Right ventricle myocardium superior (tissue), 1 donor: ENCODE results near the gene CREBL2. TPM values are rescaled to one million over a fixed set of nuclear protein-coding genes. Genes with fewer than 3 reads are reported as not detected.
"Not testable (repeated sequence)": the region's sequence is repeated elsewhere in the genome, so short reads cannot be mapped to it uniquely, and the experiment has no call there.

Experiments used
- ATAC-seq: fragments of 200-7000 bp; cut with Tn5 transposase; one replicate; pipeline ENCODE4 v1.9.1; 2020; ENCODE audit warnings: mild to moderate bottlenecking; ENCODE audit not compliant: poor library complexity
- DNase-seq: peaks from one replicate; pipeline ENCODE4 v3.0.0-alpha.2; 2020
- intact Hi-C: fragments of 100-400 bp; cut with DNase I; formaldehyde crosslinking; loops from one replicate; pipeline ENCODE4 v1.11.2; 2022
- total RNA-seq: library from RNA; stranded (reverse); fragmentation: NEBNext Ultra II Directional; extraction: Animal tissue kit (Norgen Biotek cat#: 25700); gene quantifications from one replicate; pipeline ENCODE4 v1.2.1, GENCODE V29; 2021
- donor health status: DM: no; HTN: yes; CAD: no; lungs with severe emphysema.

The CREBL2 gene
- total RNA-seq, 1 donor from 2014 or later: 16.7 TPM

GRCh38 chr12:12624498-12624992 lies 12.9 kb downstream of the CREBL2 start:
- DNase-seq (no peak), ATAC-seq (no peak)
- intact Hi-C loops: no loop called here

GRCh38 chr12:12626471-12626870 lies 14.8 kb downstream of the CREBL2 start:
- no peak for ATAC-seq
- intact Hi-C loops: no loop called here

GRCh38 chr12:12627308-12627827 lies 15.7 kb downstream of the CREBL2 start:
- no peak for DNase-seq
- ATAC-seq: no peak
- intact Hi-C loops: no loop called here

More at GRCh38 chr12:12626471-12626870, 14.8 kb downstream of the CREBL2 start:
- DNase-seq: no peak

- DNase-seq: no peak
- no peak for ATAC-seq
- intact Hi-C loops: no loop called here
Observed at GRCh38 chr12:12628013-12628412, 16.3 kb downstream of the CREBL2 start.

- no peak for ATAC-seq
- no peak for DNase-seq
- intact Hi-C loops: no loop called here
Observed at GRCh38 chr12:12630850-12631249, 19.2 kb downstream of the CREBL2 start.

GRCh38 chr12:12635651-12636050 lies 24.0 kb downstream of the CREBL2 start:
- intact Hi-C loops: no loop called here
- ATAC-seq: no peak
- no peak for DNase-seq

GRCh38 chr12:12636641-12637040 lies 25.0 kb downstream of the CREBL2 start:
- intact Hi-C loops: no loop called here
- ATAC-seq: no peak
- DNase-seq: no peak

GRCh38 chr12:12639995-12640394 lies 28.3 kb downstream of the CREBL2 start:
- intact Hi-C loops, ATAC-seq, DNase-seq: not testable (repeated sequence)

GRCh38 chr12:12641650-12642049 lies 30.0 kb downstream of the CREBL2 start:
- intact Hi-C loops: no loop called here
- DNase-seq (no peak), ATAC-seq (no peak)

- DNase-seq (no peak), ATAC-seq (no peak)
- intact Hi-C loops: no loop called here
Observed at GRCh38 chr12:12642916-12643315, 31.2 kb downstream of the CREBL2 start.

GRCh38 chr12:12645485-12645884 lies 33.8 kb downstream of the CREBL2 start:
- intact Hi-C loops: no loop called here
- no peak for ATAC-seq
- no peak for DNase-seq

GRCh38 chr12:12645968-12646367 lies 34.3 kb downstream of the CREBL2 start:
- DNase-seq, ATAC-seq, intact Hi-C loops: not testable (repeated sequence)

GRCh38 chr12:12646483-12647072 lies 34.9 kb downstream of the CREBL2 start:
- ATAC-seq (no peak), DNase-seq (no peak)
- intact Hi-C loops: no loop called here

GRCh38 chr12:12648284-12648683 lies 36.6 kb downstream of the CREBL2 start:
- ATAC-seq: no peak
- no peak for DNase-seq
- intact Hi-C loops: no loop called here

GRCh38 chr12:12648951-12649650 lies 37.4 kb downstream of the CREBL2 start:
- no peak for DNase-seq
- intact Hi-C loops: no loop called here

GRCh38 chr12:12651752-12652151 lies 40.1 kb downstream of the CREBL2 start:
- no peak for DNase-seq
- intact Hi-C loops: no loop called here
- no peak for ATAC-seq

More at GRCh38 chr12:12648951-12649650, 37.4 kb downstream of the CREBL2 start:
- no peak for ATAC-seq

- intact Hi-C loops, ATAC-seq, DNase-seq: not testable (repeated sequence)
Observed at GRCh38 chr12:12652704-12653103, 41.0 kb downstream of the CREBL2 start.

- ATAC-seq (no peak), DNase-seq (no peak)
- intact Hi-C loops: no loop called here
Observed at GRCh38 chr12:12653922-12654321, 42.2 kb downstream of the CREBL2 start.

- DNase-seq (no peak), ATAC-seq (no peak)
- intact Hi-C loops: loop anchor here (5.0 kb wide), 1 partner anchor 283 kb away; no protein-coding TSS in a partner anchor
Observed at GRCh38 chr12:12654691-12655460, 43.2 kb downstream of the CREBL2 start.
